ENCODE data around the gene STK33. TPM values are rescaled to one million over a fixed set of nuclear protein-coding genes. Genes with fewer than 3 reads are reported as not detected.
"Not testable (repeated sequence)": the region's sequence is repeated elsewhere in the genome, so short reads cannot be mapped to it uniquely, and the experiment has no call there.

The STK33 gene
- total RNA-seq, 1 donor from 2014 or later = 0.62 TPM

- H3K4me1 Mint-ChIP-seq (ENCODE audit: low read depth) = no peaks in the 10 kb centered on the region
- DNase-seq (ENCODE audit: low spot score) = no peak
- H3K4me3 Mint-ChIP-seq = no peak overlapping the region
- no peak overlapping the region for H3K27ac Mint-ChIP-seq
- no peaks in the 10 kb centered on the region for H3K36me3 Mint-ChIP-seq (ENCODE audit: low read depth)
- intact Hi-C loops (cut with micrococcal nuclease) = no loop called here
- no peaks in the 10 kb centered on the region for H3K9me3 Mint-ChIP-seq
- H3K27me3 Mint-ChIP-seq (ENCODE audit: insufficient read depth) = no peaks in the 10 kb centered on the region
Measured at GRCh38 chr11:8503910-8504364, 90.1 kb downstream of the STK33 start.

GRCh38 chr11:8501836-8502235, 92.2 kb downstream of the STK33 start:
- Mint-ChIP-seq H3K4me1 (ENCODE audit: low read depth) (no peaks in the 10 kb centered on the region), H3K4me3 (no peak overlapping the region), H3K9me3 (no peaks in the 10 kb centered on the region), H3K27me3 (ENCODE audit: insufficient read depth) (no peaks in the 10 kb centered on the region), H3K27ac (no peak overlapping the region), H3K36me3 (ENCODE audit: low read depth) (no peaks in the 10 kb centered on the region)
- intact Hi-C loops (cut with micrococcal nuclease) = no loop called here
- no peak for DNase-seq (ENCODE audit: low spot score)

- no peak overlapping the region for H3K27ac Mint-ChIP-seq
- H3K27me3 Mint-ChIP-seq (ENCODE audit: insufficient read depth) = no peaks in the 10 kb centered on the region
- H3K36me3 Mint-ChIP-seq (ENCODE audit: low read depth) = no peaks in the 10 kb centered on the region
- intact Hi-C loops (cut with micrococcal nuclease) = no loop called here
- no peaks in the 10 kb centered on the region for H3K4me1 Mint-ChIP-seq (ENCODE audit: low read depth)
- H3K4me3 Mint-ChIP-seq = no peak overlapping the region
- H3K9me3 Mint-ChIP-seq = no peaks in the 10 kb centered on the region
- DNase-seq (ENCODE audit: low spot score) = no peak
Measured at GRCh38 chr11:8488395-8488794, 105.6 kb downstream of the STK33 start.

GRCh38 chr11:8487261-8487660, 106.8 kb downstream of the STK33 start:
- H3K9me3 Mint-ChIP-seq = no peaks in the 10 kb centered on the region
- H3K4me3 Mint-ChIP-seq = no peak overlapping the region
- intact Hi-C loops (cut with micrococcal nuclease) = no loop called here
- no peaks in the 10 kb centered on the region for H3K4me1 Mint-ChIP-seq (ENCODE audit: low read depth)
- H3K36me3 Mint-ChIP-seq (ENCODE audit: low read depth) = no peaks in the 10 kb centered on the region
- H3K27ac Mint-ChIP-seq = no peak overlapping the region
- no peak for DNase-seq (ENCODE audit: low spot score)
- H3K27me3 Mint-ChIP-seq (ENCODE audit: insufficient read depth) = no peaks in the 10 kb centered on the region

- H3K9me3 Mint-ChIP-seq = no peaks in the 10 kb centered on the region
- H3K27ac Mint-ChIP-seq = no peak overlapping the region
- intact Hi-C loops (cut with micrococcal nuclease) = no loop called here
- H3K4me3 Mint-ChIP-seq = no peak overlapping the region
- H3K27me3 Mint-ChIP-seq (ENCODE audit: insufficient read depth) = no peaks in the 10 kb centered on the region
- no peak for DNase-seq (ENCODE audit: low spot score)
- H3K4me1 Mint-ChIP-seq (ENCODE audit: low read depth) = no peaks in the 10 kb centered on the region
- no peaks in the 10 kb centered on the region for H3K36me3 Mint-ChIP-seq (ENCODE audit: low read depth)
Measured at GRCh38 chr11:8484251-8484650, 109.8 kb downstream of the STK33 start.

- Mint-ChIP-seq H3K9me3 (no peaks in the 10 kb centered on the region), H3K27me3 (ENCODE audit: insufficient read depth) (peaks cover 2% of the 10 kb centered on the region), H3K36me3 (ENCODE audit: low read depth) (no peaks in the 10 kb centered on the region), H3K27ac (no peak overlapping the region), H3K4me3 (no peak overlapping the region), H3K4me1 (ENCODE audit: low read depth) (no peaks in the 10 kb centered on the region)
- DNase-seq (ENCODE audit: low spot score) = no peak
- intact Hi-C loops (cut with micrococcal nuclease) = no loop called here
Measured at GRCh38 chr11:8480858-8481257, 113.2 kb downstream of the STK33 start.

GRCh38 chr11:8477680-8478079, 116.3 kb downstream of the STK33 start:
- H3K4me3 Mint-ChIP-seq = no peak overlapping the region
- H3K27ac Mint-ChIP-seq = no peak overlapping the region
- H3K4me1 Mint-ChIP-seq (ENCODE audit: low read depth) = no peaks in the 10 kb centered on the region
- H3K36me3 Mint-ChIP-seq (ENCODE audit: low read depth) = no peaks in the 10 kb centered on the region
- H3K27me3 Mint-ChIP-seq (ENCODE audit: insufficient read depth) = peaks cover 4% of the 10 kb centered on the region
- H3K9me3 Mint-ChIP-seq = no peaks in the 10 kb centered on the region
- no peak for DNase-seq (ENCODE audit: low spot score)
- intact Hi-C loops (cut with micrococcal nuclease) = no loop called here

- peaks cover 4% of the 10 kb centered on the region for H3K27me3 Mint-ChIP-seq (ENCODE audit: insufficient read depth)
- no peaks in the 10 kb centered on the region for H3K4me1 Mint-ChIP-seq (ENCODE audit: low read depth)
- H3K9me3 Mint-ChIP-seq = no peaks in the 10 kb centered on the region
- intact Hi-C loops (cut with micrococcal nuclease) = no loop called here
- H3K4me3 Mint-ChIP-seq = no peak overlapping the region
- DNase-seq (ENCODE audit: low spot score) = no peak
- H3K36me3 Mint-ChIP-seq (ENCODE audit: low read depth) = no peaks in the 10 kb centered on the region
- no peak overlapping the region for H3K27ac Mint-ChIP-seq
Measured at GRCh38 chr11:8477151-8477550, 116.9 kb downstream of the STK33 start.

GRCh38 chr11:8467806-8468205, 126.2 kb downstream of the STK33 start:
- H3K4me1 Mint-ChIP-seq (ENCODE audit: low read depth); H3K27ac Mint-ChIP-seq; DNase-seq (ENCODE audit: low spot score); intact Hi-C loops (cut with micrococcal nuclease); H3K36me3 Mint-ChIP-seq (ENCODE audit: low read depth); H3K4me3 Mint-ChIP-seq; H3K27me3 Mint-ChIP-seq (ENCODE audit: insufficient read depth): not testable (repeated sequence)
- H3K9me3 Mint-ChIP-seq = peaks cover 14% of the 10 kb centered on the region

- H3K4me3 Mint-ChIP-seq; H3K36me3 Mint-ChIP-seq (ENCODE audit: low read depth); H3K27me3 Mint-ChIP-seq (ENCODE audit: insufficient read depth); intact Hi-C loops (cut with micrococcal nuclease); H3K4me1 Mint-ChIP-seq (ENCODE audit: low read depth); H3K27ac Mint-ChIP-seq; DNase-seq (ENCODE audit: low spot score): not testable (repeated sequence)
- peaks cover 14% of the 10 kb centered on the region for H3K9me3 Mint-ChIP-seq
Measured at GRCh38 chr11:8467356-8467755, 126.7 kb downstream of the STK33 start.

- intact Hi-C loops (cut with micrococcal nuclease) = not testable (repeated sequence)
- H3K9me3 Mint-ChIP-seq = peaks cover 14% of the 10 kb centered on the region
Measured at GRCh38 chr11:8466884-8467283, 127.1 kb downstream of the STK33 start.

GRCh38 chr11:8459711-8460399, 134.2 kb downstream of the STK33 start:
- DNase-seq (ENCODE audit: low spot score) = no peak
- intact Hi-C loops (cut with micrococcal nuclease) = no loop called here
- Mint-ChIP-seq H3K27me3 (ENCODE audit: insufficient read depth) (peaks cover 4% of the 10 kb centered on the region), H3K36me3 (ENCODE audit: low read depth) (no peaks in the 10 kb centered on the region), H3K4me1 (ENCODE audit: low read depth) (no peaks in the 10 kb centered on the region), H3K4me3 (no peak overlapping the region), H3K9me3 (no peaks in the 10 kb centered on the region), H3K27ac (no peak overlapping the region)

More at GRCh38 chr11:8466884-8467283, 127.1 kb downstream of the STK33 start:
- H3K4me1 Mint-ChIP-seq (ENCODE audit: low read depth); H3K4me3 Mint-ChIP-seq; H3K27me3 Mint-ChIP-seq (ENCODE audit: insufficient read depth); DNase-seq (ENCODE audit: low spot score); H3K36me3 Mint-ChIP-seq (ENCODE audit: low read depth); H3K27ac Mint-ChIP-seq: not testable (repeated sequence)

GRCh38 chr11:8442301-8442700, 151.7 kb downstream of the STK33 start:
- intact Hi-C loops (cut with micrococcal nuclease) = no loop called here
- Mint-ChIP-seq H3K9me3 (no peaks in the 10 kb centered on the region), H3K4me1 (ENCODE audit: low read depth) (no peaks in the 10 kb centered on the region), H3K27ac (no peak overlapping the region), H3K27me3 (ENCODE audit: insufficient read depth) (peaks cover 1% of the 10 kb centered on the region), H3K36me3 (ENCODE audit: low read depth) (no peaks in the 10 kb centered on the region), H3K4me3 (no peak overlapping the region)
- no peak for DNase-seq (ENCODE audit: low spot score)

- no peak for DNase-seq (ENCODE audit: low spot score)
- H3K4me1 Mint-ChIP-seq (ENCODE audit: low read depth) = no peaks in the 10 kb centered on the region
- peaks cover 1% of the 10 kb centered on the region for H3K27me3 Mint-ChIP-seq (ENCODE audit: insufficient read depth)
- no peaks in the 10 kb centered on the region for H3K36me3 Mint-ChIP-seq (ENCODE audit: low read depth)
- no peak overlapping the region for H3K27ac Mint-ChIP-seq
- intact Hi-C loops (cut with micrococcal nuclease) = no loop called here
- no peak overlapping the region for H3K4me3 Mint-ChIP-seq
- H3K9me3 Mint-ChIP-seq = no peaks in the 10 kb centered on the region
Measured at GRCh38 chr11:8440649-8441048, 153.4 kb downstream of the STK33 start.
